Renal cortex interstitium (tissue), 15 donors: ENCODE results near the gene CRTAC1. TPM values are rescaled to one million over a fixed set of nuclear protein-coding genes. Genes with fewer than 3 reads are reported as not detected.

Experiments
- DNase-seq, 11 donors: peaks; one replicate each; pipeline ENCODE4 v3.0.0-alpha.2; 2013; ENCODE audit warnings: low read depth in 9 of 11, low spot score in 4 of 11; ENCODE audit errors: extremely low read depth in 1 of 11
- long read RNA-seq, 16 experiments: transcript quantifications; one replicate each; lab custom pipeline, GENCODE V29; 2026
- polyA plus RNA-seq, 3 donors: library from polyadenylated mRNA; unstranded; fragments of 120-200 nt; gene quantifications; one replicate each; pipeline ENCODE4 v1.2.1, GENCODE V29; 2013; ENCODE audit not compliant: insufficient read length in 3 of 3

The CRTAC1 gene, protein sequence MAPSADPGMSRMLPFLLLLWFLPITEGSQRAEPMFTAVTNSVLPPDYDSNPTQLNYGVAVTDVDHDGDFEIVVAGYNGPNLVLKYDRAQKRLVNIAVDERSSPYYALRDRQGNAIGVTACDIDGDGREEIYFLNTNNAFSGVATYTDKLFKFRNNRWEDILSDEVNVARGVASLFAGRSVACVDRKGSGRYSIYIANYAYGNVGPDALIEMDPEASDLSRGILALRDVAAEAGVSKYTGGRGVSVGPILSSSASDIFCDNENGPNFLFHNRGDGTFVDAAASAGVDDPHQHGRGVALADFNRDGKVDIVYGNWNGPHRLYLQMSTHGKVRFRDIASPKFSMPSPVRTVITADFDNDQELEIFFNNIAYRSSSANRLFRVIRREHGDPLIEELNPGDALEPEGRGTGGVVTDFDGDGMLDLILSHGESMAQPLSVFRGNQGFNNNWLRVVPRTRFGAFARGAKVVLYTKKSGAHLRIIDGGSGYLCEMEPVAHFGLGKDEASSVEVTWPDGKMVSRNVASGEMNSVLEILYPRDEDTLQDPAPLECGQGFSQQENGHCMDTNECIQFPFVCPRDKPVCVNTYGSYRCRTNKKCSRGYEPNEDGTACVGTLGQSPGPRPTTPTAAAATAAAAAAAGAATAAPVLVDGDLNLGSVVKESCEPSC
- polyA plus RNA-seq = 10 to 100 TPM; 15.1 to 31.6 (median 22.0) TPM
- long read RNA-seq, donor 1 = 0 reads
- long read RNA-seq, donor 2, partial matches to known transcripts = 0 of 2 reads
- long read RNA-seq, donor 2, other reads (novel, unspliced or antisense) = 0 of 2 reads
- long read RNA-seq, donor 3, transcript CRTAC1-203 (15 exons, 2,890 nt) = major isoform, 6 of 6 reads
- long read RNA-seq, donor 3, partial matches to known transcripts = 0 of 6 reads
- long read RNA-seq, donor 3, other reads (novel, unspliced or antisense) = 0 of 6 reads
- long read RNA-seq, donor 4, partial matches to known transcripts = 0 of 4 reads
- long read RNA-seq, donor 4, other reads (novel, unspliced or antisense) = 0 of 4 reads
- long read RNA-seq, donor 5 = 0 reads
- long read RNA-seq, donor 6, transcript CRTAC1-203 (15 exons, 2,890 nt) = major isoform, 7 of 7 reads
- long read RNA-seq, donor 6, partial matches to known transcripts = 0 of 7 reads
- long read RNA-seq, donor 6, other reads (novel, unspliced or antisense) = 0 of 7 reads
- long read RNA-seq, donor 7, transcript CRTAC1-203 (15 exons, 2,890 nt) = major isoform, 9 of 9 reads
- long read RNA-seq, donor 7, partial matches to known transcripts = 0 of 9 reads
- long read RNA-seq, donor 7, other reads (novel, unspliced or antisense) = 0 of 9 reads
- long read RNA-seq, donor 8, transcript CRTAC1-203 (15 exons, 2,890 nt) = major isoform, 10 of 11 reads
- long read RNA-seq, donor 8, partial matches to known transcripts = 0 of 11 reads
- long read RNA-seq, donor 8, other reads (novel, unspliced or antisense) = 0 of 11 reads
- long read RNA-seq, donor 9, transcript CRTAC1-203 (15 exons, 2,890 nt) = major isoform, 5 of 6 reads
- long read RNA-seq, donor 9, partial matches to known transcripts = 0 of 6 reads
- long read RNA-seq, donor 9, other reads (novel, unspliced or antisense) = 0 of 6 reads
- long read RNA-seq, donor 10, transcript CRTAC1-203 (15 exons, 2,890 nt) = major isoform, 9 of 9 reads
- long read RNA-seq, donor 10, partial matches to known transcripts = 0 of 9 reads
- long read RNA-seq, donor 10, other reads (novel, unspliced or antisense) = 0 of 9 reads
- long read RNA-seq, donor 11, partial matches to known transcripts = 0 of 4 reads
- long read RNA-seq, donor 11, other reads (novel, unspliced or antisense) = 0 of 4 reads
- long read RNA-seq, donor 12 = 0 reads
- long read RNA-seq, donor 13 = 0 reads
- long read RNA-seq, donor 14, transcript CRTAC1-203 (15 exons, 2,890 nt) = major isoform, 5 of 5 reads
- long read RNA-seq, donor 14, partial matches to known transcripts = 0 of 5 reads
- long read RNA-seq, donor 14, other reads (novel, unspliced or antisense) = 0 of 5 reads
- long read RNA-seq, donor 15, partial matches to known transcripts = 0 of 2 reads
- long read RNA-seq, donor 15, other reads (novel, unspliced or antisense) = 0 of 2 reads
- long read RNA-seq, donor 16, transcript CRTAC1-203 (15 exons, 2,890 nt) = major isoform, 24 of 29 reads
- long read RNA-seq, donor 16, partial matches to known transcripts = 5 of 29 reads
- long read RNA-seq, donor 16, other reads (novel, unspliced or antisense) = 0 of 29 reads

GRCh38 chr10:98030093-98030821 lies at the start of gene CRTAC1:
CRTAC1 (minus strand) TSS chr10:98030621; CDS start chr10:98030472, 149 bp downstream.
- peak in 9 of 11 donors; percentile 40 to 84 (median 76) for DNase-seq

- no peak for DNase-seq
Measured at GRCh38 chr10:98078774-98079173, 48.4 kb upstream of the CRTAC1 start.

GRCh38 chr10:98077223-98077622 lies 46.8 kb upstream of the CRTAC1 start:
- DNase-seq = no peak

DNA sequence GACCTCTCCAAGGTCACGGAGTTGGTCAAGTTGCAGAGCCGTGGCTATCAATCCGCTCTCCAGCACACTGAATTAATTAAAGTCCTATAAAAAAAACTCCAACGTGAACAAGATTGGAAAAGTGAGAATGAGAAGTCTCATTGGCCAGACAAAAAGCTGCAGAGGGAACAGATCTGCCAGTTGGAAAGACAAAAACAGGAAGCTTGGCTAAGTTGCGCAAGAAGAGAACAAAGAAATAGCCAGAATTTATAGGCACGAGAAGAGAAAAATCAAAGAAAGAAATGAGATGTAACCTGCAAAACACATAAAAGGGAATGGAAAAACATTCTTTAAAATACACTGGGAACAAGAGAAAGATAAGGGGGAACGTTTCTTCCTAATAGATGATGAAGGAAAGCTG lies 45.7 kb upstream of the CRTAC1 start:
- DNase-seq = no peak

GRCh38 chr10:98074315-98074911 lies 44.0 kb upstream of the CRTAC1 start:
- DNase-seq = peak in 8 of 11 donors; percentile 12 to 41 (median 25)

DNA sequence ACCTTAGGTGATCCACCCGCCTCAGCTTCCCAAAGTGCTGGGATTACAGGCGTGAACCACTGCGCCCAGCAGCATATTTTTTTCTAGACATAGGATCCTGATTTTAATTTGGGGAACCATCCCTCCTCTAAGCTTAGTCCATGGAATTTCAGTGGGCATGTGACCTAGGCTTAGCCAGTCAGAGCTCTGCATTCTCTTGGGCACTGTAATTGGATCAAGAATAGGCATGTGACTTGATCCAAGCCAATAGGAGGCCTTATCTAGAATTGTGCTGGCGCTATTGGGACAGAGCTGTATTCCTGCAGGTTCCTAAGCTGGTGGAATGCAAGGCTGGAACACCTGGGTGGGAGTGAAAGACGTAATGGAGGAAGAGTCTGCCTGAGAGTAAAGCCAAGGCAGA lies 36.7 kb upstream of the CRTAC1 start:
- no peak for DNase-seq

DNA sequence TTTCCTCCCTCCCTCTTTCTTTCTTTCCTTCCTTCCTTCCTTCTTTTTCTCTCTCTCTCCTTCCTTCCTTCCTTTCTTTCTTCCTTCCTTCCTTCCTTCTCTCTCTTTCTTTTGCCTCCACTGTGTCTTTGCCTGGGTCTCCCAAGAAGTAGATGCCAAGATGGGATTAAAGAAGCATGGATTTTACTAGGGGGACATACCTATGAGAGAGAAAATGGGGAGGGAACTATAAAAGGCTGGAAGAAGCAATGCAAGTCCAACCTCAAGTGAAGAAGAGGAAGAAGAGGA lies 33.3 kb upstream of the CRTAC1 start:
- DNase-seq = no peak

DNA sequence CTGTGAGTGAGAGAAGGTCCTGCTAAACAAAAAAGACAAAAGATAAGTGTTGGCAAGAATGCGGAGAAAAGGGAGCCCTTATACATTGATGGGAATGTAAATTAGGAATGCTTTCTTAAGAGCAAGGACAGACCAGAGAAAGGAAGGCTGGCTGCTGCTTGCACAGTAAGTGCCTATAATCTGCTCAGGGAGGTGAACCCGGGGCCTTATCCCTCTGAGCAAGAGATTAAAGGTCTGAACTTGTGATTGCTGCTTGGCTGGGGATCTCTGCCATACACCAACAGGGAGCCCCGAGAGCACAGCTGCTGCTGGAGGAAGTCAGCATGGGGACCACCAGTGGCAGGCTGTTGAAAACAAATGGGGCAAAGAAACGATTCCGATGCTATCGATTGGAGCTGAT lies 32.0 kb upstream of the CRTAC1 start:
- DNase-seq = no peak

- no peak for DNase-seq
Measured at GRCh38 chr10:98060079-98060478, 29.7 kb upstream of the CRTAC1 start.

DNA sequence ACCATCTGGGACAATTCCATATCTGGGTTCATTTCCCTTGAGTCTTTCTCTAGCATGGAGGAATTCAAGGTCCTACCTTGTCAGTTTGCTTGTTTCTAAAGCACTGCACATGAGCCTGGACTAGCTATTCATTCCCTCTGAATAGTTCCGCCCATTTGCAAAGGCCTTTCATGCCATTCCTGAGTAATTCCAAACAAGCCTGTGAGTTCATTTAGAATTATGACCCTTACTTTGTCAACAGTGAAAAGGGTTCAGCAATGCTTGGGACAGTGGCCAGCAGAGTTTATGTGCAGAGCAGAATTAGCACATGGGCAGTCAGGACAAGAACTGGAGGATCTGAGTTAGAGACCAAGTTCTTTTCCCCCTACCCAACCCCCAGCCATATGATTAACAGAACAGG lies 27.9 kb upstream of the CRTAC1 start:
- DNase-seq = no peak

DNA sequence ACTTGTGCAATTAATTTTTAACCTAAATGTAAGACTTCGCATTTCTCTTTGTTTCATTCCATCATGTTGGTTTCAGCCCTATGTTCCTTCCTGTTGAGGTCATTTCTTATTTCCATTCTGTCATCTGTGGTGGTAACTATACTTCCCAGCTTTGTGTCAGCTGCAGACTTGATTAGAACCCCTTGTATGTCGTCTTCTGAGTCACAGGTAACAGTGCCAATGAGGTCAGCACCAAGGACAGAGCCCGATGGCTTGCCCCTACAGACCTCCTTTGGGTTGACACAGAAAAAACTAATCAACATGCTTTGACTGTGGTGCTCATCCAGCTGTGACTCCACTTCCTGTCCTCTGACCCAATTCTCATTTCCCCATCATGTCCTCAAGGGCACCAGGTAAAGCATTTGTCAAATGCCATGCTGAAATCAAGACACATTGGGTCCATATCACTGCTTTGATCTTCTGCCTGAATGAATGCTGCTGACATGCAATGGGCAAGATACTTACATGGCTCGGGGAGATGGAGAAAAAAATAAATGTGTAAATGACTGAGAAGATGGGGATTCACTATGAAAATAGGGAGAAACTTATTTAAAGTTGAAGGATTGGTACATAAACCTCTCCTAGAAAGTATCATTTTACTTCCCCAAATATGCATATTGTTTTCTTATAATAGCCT lies 25.6 kb upstream of the CRTAC1 start:
- DNase-seq = peak in 8 of 11 donors; percentile 13 to 44 (median 38)

GRCh38 chr10:98047009-98047741 lies 16.8 kb upstream of the CRTAC1 start:
- no peak for DNase-seq

GRCh38 chr10:98045785-98046389 lies 15.5 kb upstream of the CRTAC1 start:
- peak in 3 of 11 donors; percentile 20 to 39 (median 34) for DNase-seq

GRCh38 chr10:98041352-98042043 lies 11.1 kb upstream of the CRTAC1 start:
- peak in 6 of 11 donors; percentile 37 to 59 (median 47) for DNase-seq
